Gastrocnemius medialis (tissue), 4 donors: ENCODE results near the gene TEX2.

Experiments
- POLR2A ChIP-seq, 2 donors: fragments of 450-650 bp; IDR thresholded peaks; one replicate each; pipeline ENCODE4 v1.6.1; 2017; ENCODE audit warnings: antibody characterized with exemption in 2 of 2, mild to moderate bottlenecking in 2 of 2, moderate library complexity in 2 of 2
- TF ChIP-seq, protein P1 (sequence below), 5 experiments: fragments of 450-650 bp in 3 of 5; fragments of 200-600 bp in 2 of 5; sonication (generic) in 2 of 5; IDR thresholded peaks in 4 of 5; conservative IDR thresholded peaks in 1 of 5; 1 replicate in 4 of 5; 2 replicates in 1 of 5; pipeline ENCODE4 v1.5.1; 2016 to 2019; ENCODE audit warnings: antibody characterized with exemption in 5 of 5, mild to moderate bottlenecking in 3 of 5, moderate library complexity in 3 of 5

DNA sequence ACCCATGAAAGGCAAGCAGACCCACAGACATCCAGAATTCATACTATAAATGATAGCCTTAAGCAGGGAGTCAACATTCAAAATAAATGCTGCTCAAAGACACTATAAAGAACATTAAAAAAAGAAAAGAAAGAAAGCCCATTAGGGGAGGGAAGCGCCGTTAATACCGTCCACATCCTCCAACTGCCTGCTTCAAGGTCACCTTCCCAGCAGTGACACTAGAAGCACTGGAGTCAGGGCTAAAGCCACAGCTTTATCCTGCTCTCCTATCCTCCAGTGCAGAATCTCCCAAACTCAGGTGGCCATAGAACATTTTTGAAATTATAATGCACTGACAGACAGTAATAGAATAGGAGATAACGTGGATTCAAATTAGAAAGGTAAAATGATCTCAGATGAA lies 59.4 kb downstream of the TEX2 start:
- TF ChIP-seq, protein P1, sequence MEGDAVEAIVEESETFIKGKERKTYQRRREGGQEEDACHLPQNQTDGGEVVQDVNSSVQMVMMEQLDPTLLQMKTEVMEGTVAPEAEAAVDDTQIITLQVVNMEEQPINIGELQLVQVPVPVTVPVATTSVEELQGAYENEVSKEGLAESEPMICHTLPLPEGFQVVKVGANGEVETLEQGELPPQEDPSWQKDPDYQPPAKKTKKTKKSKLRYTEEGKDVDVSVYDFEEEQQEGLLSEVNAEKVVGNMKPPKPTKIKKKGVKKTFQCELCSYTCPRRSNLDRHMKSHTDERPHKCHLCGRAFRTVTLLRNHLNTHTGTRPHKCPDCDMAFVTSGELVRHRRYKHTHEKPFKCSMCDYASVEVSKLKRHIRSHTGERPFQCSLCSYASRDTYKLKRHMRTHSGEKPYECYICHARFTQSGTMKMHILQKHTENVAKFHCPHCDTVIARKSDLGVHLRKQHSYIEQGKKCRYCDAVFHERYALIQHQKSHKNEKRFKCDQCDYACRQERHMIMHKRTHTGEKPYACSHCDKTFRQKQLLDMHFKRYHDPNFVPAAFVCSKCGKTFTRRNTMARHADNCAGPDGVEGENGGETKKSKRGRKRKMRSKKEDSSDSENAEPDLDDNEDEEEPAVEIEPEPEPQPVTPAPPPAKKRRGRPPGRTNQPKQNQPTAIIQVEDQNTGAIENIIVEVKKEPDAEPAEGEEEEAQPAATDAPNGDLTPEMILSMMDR (IDR thresholded peaks at IDR 0.05 in 4 of 5, conservative IDR thresholded peaks at IDR 0.05 in 1 of 5): no peak
- TF ChIP-seq POLR2A (IDR thresholded peaks at IDR 0.05): no peak
